D341Med (cell line): Measurements from ENCODE around the gene PTPRS.

Experiments
- DNase-seq: peaks from one replicate; pipeline ENCODE4 v3.0.0; 2012; ENCODE audit warnings: low spot score

PTPRS gene

DNA sequence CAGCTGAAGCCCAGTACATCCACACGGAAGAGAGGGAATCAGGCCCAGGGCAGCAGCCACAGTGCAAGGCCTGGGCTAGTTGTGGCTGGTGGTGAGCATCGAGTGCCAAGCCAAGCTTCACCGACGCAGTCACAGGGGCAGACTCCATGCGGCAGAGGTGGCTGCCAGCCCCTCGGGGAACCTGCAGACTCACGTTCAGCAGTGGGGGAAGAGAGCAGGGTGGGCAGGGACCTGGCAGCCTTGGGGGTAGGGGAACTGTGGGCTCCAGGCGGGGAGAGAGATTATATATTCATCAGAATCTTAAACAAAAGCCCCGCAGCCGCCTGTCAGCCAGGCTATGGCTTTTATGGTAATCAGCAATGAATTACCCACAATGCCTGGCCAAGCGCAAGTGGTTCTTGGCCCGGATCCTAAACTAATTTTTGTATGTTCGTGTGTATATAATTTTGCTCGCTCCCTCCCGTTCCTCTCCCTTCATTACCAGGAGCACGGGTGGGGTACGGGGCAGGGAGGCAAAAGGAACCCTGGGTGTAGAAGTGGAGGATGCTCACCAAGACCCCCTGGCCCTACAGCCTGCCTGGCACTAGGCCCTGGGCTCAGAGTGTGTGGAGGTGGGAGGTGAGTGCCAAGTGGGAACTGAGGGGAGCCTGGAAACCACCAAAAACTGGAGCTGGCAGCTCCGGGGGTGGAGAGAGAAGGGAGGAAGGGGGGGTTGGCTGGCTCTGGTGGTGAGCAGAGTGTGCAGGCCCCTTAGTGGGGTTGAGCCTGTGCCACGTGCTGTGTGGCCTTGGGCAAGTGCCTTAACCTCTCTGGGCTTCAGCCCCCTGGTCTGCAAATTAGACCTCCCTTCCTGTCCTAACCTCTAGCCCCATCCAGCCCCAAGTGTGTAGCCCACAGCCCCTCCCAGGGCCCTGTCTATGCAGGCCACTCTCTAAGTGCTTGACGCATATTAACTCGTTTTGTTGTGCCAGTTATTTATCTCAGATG is 31.9 kb downstream of the PTPRS start:
- DNase-seq = peak; percentile 74

DNA sequence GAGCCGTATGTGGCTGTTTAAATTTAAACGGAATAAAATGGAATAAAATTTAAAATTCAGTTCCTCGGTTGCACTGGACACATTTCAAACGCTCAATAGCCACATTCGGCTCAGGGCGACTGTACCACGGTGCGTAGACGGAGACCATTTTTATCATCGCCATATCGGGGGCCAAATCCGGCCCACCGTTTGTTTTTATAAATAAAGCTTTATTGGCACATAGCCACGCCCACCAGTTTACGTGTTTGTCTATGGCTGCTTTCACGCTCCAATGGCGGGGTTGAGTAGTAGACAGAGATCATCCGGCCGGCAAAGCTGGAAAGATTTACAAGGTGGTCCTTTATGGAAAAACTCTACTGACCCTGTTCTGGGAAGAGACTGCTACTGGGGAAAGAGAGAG is 33.0 kb downstream of the PTPRS start:
- no peak for DNase-seq

DNA sequence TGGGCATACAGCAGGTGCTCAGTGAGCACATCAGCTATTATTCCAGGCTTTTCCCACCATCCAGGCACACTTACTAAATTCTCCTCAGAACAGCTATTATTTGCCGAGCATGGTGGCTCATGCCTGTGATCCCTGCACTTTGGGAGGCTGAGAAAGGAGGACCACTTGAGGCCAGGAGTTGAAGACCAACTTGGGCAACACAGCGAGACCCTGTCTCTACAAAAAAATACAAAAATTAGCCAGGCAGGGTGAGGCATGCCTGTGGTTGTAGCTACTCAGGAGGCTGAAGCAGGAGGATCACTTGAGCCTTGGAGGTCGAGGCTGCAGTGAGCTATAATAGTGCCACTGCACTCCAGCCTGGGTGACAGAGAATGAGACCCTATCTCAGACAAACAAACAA is 35.4 kb downstream of the PTPRS start:
- DNase-seq = no peak

DNA sequence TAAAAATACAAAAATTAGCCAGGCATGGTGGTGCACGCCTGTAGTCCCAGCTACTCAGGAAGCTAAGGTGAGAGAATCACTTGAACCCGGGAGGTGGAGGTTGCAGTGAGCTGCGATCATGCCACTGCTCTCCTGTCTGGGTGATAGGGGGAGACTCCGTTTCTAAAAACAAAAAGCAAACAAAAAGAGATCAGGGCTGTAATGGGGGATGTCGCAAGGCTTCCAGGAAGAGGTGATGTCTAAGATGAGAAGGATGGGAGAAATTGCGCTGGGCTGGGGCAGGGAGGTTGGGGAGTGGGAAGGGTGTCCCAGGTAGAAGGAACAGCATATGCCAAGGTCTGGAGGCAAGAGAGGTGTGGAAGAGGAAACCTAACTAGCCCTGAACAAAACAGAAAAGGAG is 36.1 kb downstream of the PTPRS start:
- no peak for DNase-seq

DNA sequence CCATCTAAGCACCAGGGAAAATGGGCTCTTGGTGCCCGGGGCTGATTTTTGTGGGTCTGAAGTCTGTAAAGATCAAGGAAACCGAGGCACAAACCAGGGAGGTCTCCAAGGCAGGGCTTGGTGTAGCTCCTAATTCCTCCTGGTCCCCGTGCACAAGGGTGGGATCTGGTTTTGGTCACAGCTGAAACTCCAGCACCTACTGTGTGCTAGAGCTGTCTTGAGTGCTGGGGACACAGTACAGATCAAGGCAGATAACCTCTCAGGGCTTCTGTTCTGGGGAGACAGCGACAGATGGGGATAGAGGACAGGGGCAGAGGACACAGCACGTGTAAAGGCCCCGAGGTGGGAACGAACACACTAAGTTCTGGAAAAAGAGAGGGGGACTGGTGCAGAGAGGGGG is 37.4 kb downstream of the PTPRS start:
- no peak for DNase-seq

DNA sequence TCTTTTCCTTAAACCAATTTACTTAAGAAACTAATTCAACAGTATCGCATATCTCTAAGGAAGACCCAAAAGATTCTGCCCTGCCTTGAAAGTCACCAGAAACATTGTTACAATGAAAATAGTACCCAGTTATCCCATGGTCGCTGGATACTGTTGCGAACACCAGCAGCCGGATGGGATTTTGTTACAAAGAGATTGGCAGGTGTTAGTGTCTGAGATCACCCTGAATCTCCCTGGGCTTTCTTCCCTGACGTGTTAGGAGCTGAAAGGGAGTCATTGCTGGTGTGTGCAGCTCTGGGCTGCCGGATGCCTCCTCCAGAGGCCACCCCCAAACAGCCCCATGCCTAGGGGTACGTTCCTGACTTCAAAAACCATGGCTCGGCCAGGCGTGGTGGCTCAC is 38.2 kb downstream of the PTPRS start:
- DNase-seq = no peak

DNA sequence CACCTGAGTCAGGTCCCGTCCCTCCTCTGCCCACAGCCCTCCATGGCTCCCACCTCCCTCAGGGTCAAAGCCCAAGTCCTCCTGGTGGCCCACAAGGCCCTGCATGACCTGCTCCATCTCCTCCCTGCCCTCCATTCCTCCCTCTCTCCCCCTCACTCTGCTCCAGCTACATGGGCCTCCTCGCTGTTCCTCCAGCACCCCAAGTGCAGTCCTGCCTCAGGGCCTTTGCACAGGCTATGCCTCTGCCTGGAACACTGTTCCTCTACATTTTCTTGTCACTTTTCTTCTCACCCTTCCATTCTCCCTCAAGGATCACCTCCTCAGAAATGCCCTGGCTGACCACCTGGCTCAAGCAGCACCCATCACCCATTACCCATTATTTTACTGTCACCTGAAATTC is 41.5 kb downstream of the PTPRS start:
- DNase-seq = no peak

DNA sequence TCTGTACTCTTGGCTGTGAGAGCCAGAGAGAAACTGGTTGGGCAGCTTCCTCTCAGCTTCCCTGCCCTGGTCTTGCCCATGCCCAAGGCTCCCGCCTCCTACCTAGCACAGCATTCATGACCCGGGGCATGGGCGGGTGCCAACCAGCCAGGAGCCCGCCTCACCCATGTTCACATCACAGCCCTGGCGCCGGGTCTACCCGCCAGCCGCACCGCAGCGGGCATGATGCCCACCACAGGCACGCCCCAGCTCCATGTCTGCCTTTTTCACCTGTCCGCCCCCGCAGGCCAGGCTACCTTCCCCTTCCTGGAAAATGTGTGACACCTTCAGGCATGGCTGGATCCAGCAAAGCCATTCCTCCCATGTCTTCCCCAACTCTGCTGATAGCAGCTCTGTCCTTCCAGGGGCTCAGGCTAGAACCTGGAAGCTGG is 42.1 kb downstream of the PTPRS start:
- no peak for DNase-seq

DNA sequence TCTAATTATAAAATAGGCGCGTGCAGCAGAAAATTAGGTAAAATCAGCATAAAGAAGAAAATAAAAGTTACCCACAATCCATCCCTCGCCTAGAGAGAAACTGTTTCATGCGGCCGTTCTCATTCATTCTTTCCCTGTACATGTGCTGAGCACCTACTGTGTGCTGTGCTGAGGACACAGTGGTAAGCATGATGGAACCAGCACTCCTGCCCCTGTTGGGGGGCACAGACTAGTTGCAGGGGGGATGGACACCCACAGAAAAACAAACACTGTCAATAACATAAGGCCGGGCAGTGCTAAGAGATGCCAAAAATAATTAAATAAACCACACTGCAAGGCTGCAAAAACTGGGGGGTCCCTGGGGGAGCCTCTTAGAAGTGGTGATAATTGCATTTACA is 43.3 kb downstream of the PTPRS start:
- DNase-seq = no peak

DNA sequence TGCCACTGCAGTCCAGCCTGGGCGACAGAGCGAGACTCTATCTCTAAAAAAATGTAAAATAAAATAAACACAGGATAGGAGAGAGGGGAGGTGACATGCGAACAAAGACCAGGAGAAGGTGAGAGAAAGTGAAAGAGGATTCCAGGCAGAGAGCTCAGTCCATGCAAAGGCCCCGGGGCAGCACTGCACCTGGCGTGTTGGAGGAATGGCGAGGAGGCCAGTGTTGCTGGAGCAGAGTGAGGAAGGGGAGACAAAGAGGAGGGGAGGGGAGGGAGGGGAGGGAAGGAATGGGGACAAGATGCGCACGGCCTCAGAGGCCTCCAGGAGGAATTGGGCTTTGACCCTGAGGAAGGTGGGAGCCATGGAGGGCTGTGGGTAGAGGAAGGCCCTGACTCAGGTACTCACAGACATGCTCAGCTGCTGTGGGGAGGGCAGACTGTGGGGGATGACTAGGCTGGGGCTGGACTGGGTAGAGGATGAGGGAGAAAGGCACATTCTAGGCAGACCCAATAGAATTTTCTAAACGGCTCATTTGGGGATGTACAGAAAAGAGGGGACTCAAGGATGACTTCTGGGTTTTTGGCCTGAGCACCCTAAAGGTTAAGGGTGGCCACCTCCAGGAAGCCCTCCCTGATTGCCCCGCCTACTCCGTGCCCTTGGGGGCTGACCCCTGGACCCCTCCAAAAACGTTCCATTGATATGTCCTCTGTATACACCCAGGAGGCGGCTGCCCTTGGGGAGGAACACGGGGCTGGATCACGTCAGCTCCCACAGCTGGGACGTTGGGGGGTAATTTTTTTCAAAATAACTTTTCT is 43.9 kb downstream of the PTPRS start:
- no peak for DNase-seq

DNA sequence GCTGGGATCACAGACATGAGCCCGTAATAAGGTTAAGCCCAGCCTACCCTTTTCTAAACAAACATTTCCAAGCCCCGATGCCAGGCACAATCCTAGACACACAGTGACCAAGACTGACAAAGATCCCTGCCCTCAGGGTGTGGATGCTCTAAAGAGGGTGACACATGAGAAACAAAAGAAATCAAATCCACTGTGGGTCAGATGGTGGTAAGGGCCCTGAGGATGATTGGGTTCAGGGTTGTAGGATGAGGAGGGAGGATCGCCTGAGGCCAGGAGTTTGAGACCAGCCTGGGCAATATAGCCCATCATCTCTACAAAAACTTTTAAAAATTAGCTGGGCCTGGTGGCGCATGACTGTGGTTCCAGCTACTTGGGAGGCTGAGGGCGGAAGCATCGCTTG is 44.6 kb downstream of the PTPRS start:
- no peak for DNase-seq

DNA sequence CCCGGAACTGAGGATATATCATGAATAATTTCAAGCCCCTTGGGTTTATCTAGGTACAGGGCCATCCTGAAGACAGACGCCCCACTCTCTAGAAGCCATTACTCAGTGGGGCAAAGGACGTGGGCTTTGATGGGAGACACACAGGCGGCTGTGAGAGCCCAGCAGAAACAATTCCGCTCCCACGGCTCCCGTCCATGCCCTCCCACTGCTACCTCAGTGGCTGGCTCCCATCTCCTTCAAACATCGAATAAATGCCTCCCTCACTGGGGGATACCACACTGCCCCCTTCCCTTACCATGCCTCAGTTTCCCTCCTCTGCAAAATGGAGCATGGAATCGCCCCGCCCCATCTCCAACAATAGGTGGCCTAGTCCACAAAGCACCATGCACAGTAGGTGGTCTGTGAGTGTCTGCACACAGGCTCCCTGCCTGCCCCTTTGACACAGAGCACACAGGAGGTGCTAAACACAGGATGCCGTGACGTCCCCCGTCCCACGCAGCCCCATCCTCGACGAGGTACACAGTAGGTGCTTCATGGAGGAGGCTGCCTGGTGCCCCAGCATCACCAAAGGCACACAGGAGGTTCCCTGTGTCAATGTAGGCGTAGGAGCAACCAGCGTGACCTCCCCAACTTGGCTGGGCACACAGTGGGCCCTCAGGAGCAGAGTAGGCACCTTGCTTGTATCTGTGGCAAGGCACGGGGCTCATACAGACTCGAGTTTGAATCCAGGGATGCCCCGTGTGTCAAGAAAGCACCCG is 46.0 kb downstream of the PTPRS start:
- DNase-seq = no peak

DNA sequence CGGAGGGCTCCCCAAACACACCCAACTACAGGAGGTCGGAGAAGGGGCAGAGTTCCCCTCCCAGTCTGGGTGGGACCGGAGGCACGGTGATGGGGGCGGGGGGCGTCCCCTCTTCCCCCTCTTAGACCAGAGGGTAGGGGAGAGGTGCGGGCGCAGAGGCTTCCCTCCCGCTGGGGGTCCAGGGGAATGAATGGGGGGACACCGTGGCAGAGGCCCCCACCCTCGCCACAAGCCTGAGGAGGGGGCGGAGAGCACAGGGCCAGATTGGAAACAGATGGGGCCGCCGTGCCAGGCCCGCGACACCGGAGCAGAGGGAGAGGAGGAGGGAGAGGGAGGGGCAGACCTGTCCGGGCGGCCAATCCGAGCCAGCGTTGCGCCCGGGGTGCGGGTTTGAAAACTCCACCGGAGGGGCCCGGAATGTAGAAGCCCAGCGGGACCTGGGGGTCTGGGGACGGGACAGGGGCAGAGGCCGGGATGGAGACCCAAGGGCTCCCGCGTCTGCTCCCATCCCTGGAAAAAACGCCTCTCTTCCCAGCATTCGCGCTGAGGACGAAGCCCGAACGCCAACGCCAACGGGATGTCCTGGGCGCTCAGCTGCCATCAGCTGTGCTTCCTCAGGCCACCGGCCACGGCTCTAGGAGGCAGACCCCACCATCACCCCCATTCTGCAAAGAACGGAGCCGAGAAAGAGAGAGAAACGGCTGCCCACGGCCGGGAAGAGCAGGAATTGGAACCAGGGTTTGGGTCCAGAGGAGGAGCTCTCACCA is 46.8 kb downstream of the PTPRS start:
- DNase-seq = peak; percentile 89

DNA sequence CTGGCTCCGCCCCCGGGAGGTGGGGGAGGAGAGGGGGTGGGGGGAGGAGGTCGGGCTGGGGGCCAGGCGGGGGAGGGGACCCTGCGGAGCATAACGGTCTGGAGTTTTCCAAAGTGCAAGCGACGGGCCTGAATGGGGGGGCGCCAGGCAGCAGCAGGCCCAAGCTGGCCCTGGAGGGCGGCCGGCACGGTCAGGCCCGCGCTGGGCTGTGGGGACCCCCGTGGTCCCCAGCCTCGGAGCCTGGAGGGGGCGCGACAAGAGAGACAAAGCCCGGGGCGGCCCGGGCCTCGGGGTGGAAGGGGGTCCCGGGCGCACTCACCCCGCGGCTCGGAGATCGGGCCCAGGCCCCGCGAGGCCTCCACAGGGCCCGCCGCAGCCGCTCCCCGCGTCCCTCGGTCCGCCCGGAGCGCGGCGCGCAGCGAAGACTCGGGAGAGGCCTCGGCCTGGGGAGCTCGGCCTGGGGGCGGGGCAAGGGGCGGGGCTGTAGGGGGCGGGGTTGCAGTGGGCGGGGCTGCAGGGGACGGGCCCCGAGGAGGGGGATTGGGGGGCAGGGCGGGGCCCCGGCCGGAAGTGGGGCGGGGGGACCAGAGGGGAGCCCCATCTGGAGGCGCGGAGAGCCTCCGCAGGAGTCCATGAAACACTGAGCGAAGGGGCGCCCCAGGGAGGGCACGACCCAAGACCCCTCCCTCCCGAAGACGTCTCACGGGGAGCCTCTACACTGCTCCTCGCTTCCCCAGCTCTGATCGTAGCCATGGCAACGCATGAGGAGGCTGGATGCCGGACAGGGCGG is 47.6 kb downstream of the PTPRS start:
- peak; percentile 99 for DNase-seq

DNA sequence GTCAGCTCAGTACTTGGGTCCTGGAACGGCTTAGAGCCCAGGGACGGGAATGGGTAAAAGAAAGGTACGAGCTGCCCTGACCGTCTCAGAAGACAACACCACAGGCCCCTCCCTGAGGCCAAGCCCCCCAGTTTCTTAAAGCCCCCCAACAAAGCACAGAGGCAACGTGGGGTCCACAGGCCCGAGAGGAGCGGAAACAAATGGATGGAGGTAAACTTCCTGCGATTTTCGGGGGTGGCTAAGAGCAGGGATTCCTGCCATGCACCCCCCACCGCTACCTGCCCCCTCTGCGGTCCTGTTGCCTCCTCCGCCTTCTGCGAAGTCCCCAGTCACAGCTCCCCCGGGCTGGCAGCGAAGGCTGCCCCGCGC is 48.2 kb downstream of the PTPRS start:
- DNase-seq = no peak

DNA sequence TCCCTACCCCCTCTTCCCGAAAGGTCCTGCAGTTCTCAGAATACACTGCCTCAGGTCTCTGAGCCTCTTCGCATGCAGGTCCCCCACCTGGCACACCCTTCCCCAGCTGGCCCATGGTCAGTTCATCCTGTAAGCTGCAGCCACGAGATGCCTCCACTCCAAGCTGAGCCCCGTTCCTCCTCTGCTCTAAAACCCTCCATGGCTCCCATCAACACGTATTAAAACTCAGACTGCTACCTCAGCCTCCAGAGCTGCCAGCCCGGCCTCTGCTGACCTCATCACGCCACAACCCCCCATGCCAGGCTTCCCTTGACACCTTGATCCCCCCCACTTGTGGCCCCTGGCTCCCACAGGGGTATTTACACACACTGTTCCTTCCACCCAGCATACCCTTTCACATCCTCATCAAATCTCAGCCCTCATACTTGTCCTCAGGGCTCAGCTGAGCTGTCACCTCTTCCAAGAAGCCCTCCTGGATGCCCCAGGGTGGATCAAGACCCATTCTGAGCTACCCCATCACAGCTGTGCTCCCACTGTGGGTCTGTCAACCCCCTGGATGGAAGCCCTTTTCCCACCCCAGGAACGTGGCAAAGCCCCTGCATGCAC is 48.9 kb downstream of the PTPRS start:
- no peak for DNase-seq
